ENCODE measurements around the gene CLK2. TPM values are rescaled to one million over a fixed set of nuclear protein-coding genes. Genes with fewer than 3 reads are reported as not detected.
A peak's percentile ranks its signal among the peaks of the same experiment; 100 is the strongest.

CLK2 gene
- total and polyA plus RNA-seq, 4 donors, result 8.3 to 28.2 (median 14.8) TPM

- H3K36me3 ChIP-seq (ENCODE audit: control insufficient read depth in 4 of 4, insufficient read depth in 3 of 4, low read depth in 1 of 4, low read length in 3 of 4), result peaks cover 0 to 5% (median 4%) of the 10 kb centered on the region in 4 donors
- TF ChIP-seq RAD21 (IDR thresholded peaks at IDR 0.05), result peak; percentile 63 to 67
- no peak for TF ChIP-seq FOXA1 (IDR thresholded peaks at IDR 0.05)
- TF ChIP-seq CTCF (IDR thresholded peaks at IDR 0.05; ENCODE audit: low read depth, low read length, missing input control), result peak; percentile 40
- no peaks in the 10 kb centered on the region for H3K9me3 ChIP-seq (ENCODE audit: control insufficient read depth in 4 of 4, low read length in 3 of 4)
- no peak overlapping the region for H3K9ac ChIP-seq (ENCODE audit: low read depth in 1 of 2, low read length in 2 of 2)
- H3K4me1 ChIP-seq (ENCODE audit: control insufficient read depth in 4 of 4, insufficient read depth in 4 of 4, low read length in 3 of 4), result peaks cover 7 to 47% (median 30%) of the 10 kb centered on the region in 4 donors
- H3K27ac ChIP-seq (ENCODE audit: low read depth in 1 of 2, low read length in 2 of 2), result peak overlapping the region; percentile 86 to 89
- no peak for DNase-seq (ENCODE audit: low spot score)
- H3K4me3 ChIP-seq (ENCODE audit: low read depth in 1 of 3, low read length in 3 of 3), result no peak overlapping the region
- no peaks in the 10 kb centered on the region for H3K27me3 ChIP-seq (ENCODE audit: control insufficient read depth in 4 of 4, insufficient read depth in 4 of 4, low read length in 3 of 4)
- WGBS, result 57% methylated on average over 6 of the region's 6 CpGs
Observed at GRCh38 chr1:155307247-155307740, 34.0 kb upstream of the CLK2 start.

- no peaks in the 10 kb centered on the region for H3K9me3 ChIP-seq (ENCODE audit: control insufficient read depth in 4 of 4, low read length in 3 of 4)
- TF ChIP-seq HNF4A (conservative IDR thresholded peaks at IDR 0.05) (peak; percentile 52 to 62), GABPA (IDR thresholded peaks at IDR 0.05 in 1 of 2, conservative IDR thresholded peaks at IDR 0.05 in 1 of 2) (no peak), RXRA (IDR thresholded peaks at IDR 0.05) (peak in 1 of 2 donors; percentile 52), FOXA2 (IDR thresholded peaks at IDR 0.05) (no peak), FOXA1 (IDR thresholded peaks at IDR 0.05) (no peak), REST (IDR thresholded peaks at IDR 0.05) (no peak), SP1 (IDR thresholded peaks at IDR 0.05) (peak; percentile 27), NR2F2 (IDR thresholded peaks at IDR 0.05) (peak; percentile 34)
- no peak for DNase-seq (ENCODE audit: low spot score)
- no peak overlapping the region for H3K9ac ChIP-seq (ENCODE audit: low read depth in 1 of 2, low read length in 2 of 2)
- no peak overlapping the region for H3K4me3 ChIP-seq (ENCODE audit: low read depth in 1 of 3, low read length in 3 of 3)
- peaks cover 7 to 50% (median 31%) of the 10 kb centered on the region in 4 donors for H3K4me1 ChIP-seq (ENCODE audit: control insufficient read depth in 4 of 4, insufficient read depth in 4 of 4, low read length in 3 of 4)
- 68% methylated on average over 7 of the region's 7 CpGs for WGBS
- H3K27me3 ChIP-seq (ENCODE audit: control insufficient read depth in 4 of 4, insufficient read depth in 4 of 4, low read length in 3 of 4), result no peaks in the 10 kb centered on the region
- H3K36me3 ChIP-seq (ENCODE audit: control insufficient read depth in 4 of 4, insufficient read depth in 3 of 4, low read depth in 1 of 4, low read length in 3 of 4), result no peaks in the 10 kb centered on the region
- peak overlapping the region; percentile 53 to 93 for H3K27ac ChIP-seq (ENCODE audit: low read depth in 1 of 2, low read length in 2 of 2)
Observed at GRCh38 chr1:155305881-155306391, 32.6 kb upstream of the CLK2 start.

- WGBS, result 34% methylated on average over 11 of the region's 11 CpGs
- Histone ChIP-seq H3K9ac (ENCODE audit: low read depth in 1 of 2, low read length in 2 of 2) (peak overlapping the region; percentile 21 to 47), H3K4me1 (ENCODE audit: control insufficient read depth in 4 of 4, insufficient read depth in 4 of 4, low read length in 3 of 4) (peaks cover 10 to 46% (median 25%) of the 10 kb centered on the region in 4 donors), H3K27me3 (ENCODE audit: control insufficient read depth in 4 of 4, insufficient read depth in 4 of 4, low read length in 3 of 4) (no peaks in the 10 kb centered on the region), H3K9me3 (ENCODE audit: control insufficient read depth in 4 of 4, low read length in 3 of 4) (no peaks in the 10 kb centered on the region), H3K4me3 (ENCODE audit: low read depth in 1 of 3, low read length in 3 of 3) (peak overlapping the region; percentile 10 to 64 (median 55)), H3K27ac (ENCODE audit: low read depth in 1 of 2, low read length in 2 of 2) (peak overlapping the region; percentile 87 to 93), H3K36me3 (ENCODE audit: control insufficient read depth in 4 of 4, insufficient read depth in 3 of 4, low read depth in 1 of 4, low read length in 3 of 4) (no peaks in the 10 kb centered on the region)
- no peak for DNase-seq (ENCODE audit: low spot score)
- TF ChIP-seq HNF4G (IDR thresholded peaks at IDR 0.05) (no peak), MAX (IDR thresholded peaks at IDR 0.05) (no peak), ATF3 (IDR thresholded peaks at IDR 0.05) (no peak), RAD21 (IDR thresholded peaks at IDR 0.05) (no peak), REST (IDR thresholded peaks at IDR 0.05) (peak; percentile 67), ZBTB33 (IDR thresholded peaks at IDR 0.05) (peak; percentile 30), EGR1 (IDR thresholded peaks at IDR 0.05; ENCODE audit: low read depth in 2 of 2) (no peak), NR2F2 (IDR thresholded peaks at IDR 0.05) (no peak)
Observed at GRCh38 chr1:155304558-155305063, 31.3 kb upstream of the CLK2 start.
